ENCODE measurements around the gene FTCD.
A peak's percentile ranks its signal among the peaks of the same experiment; 100 is the strongest.
"Not testable (repeated sequence)": the region's sequence is repeated elsewhere in the genome, so short reads cannot be mapped to it uniquely, and the experiment has no call there.

FTCD gene

GRCh38 chr21:46188226-46189212, 33.1 kb upstream of the FTCD start:
- DNase-seq, result no peak

- no peak for DNase-seq
These were observed 32.4 kb upstream of the FTCD start for GRCh38 chr21:46187814-46188213.

GRCh38 chr21:46187261-46187660, 31.9 kb upstream of the FTCD start:
- no peak for DNase-seq

- no peak for DNase-seq
These were observed 30.3 kb upstream of the FTCD start for GRCh38 chr21:46185716-46186115.

GRCh38 chr21:46184625-46185555, 29.5 kb upstream of the FTCD start:
- peak; percentile 57 to 63 for DNase-seq

- DNase-seq, result peak; percentile 36 to 46
These were observed 28.7 kb upstream of the FTCD start, which contains the start of gene SPATC1L for GRCh38 chr21:46183910-46184624. Gene SPATC1L (minus strand): TSS chr21:46184459. CDS start chr21:46182816, 1,643 bp downstream.

GRCh38 chr21:46183337-46183909, 28.0 kb upstream of the FTCD start:
- not testable (repeated sequence) for DNase-seq

- DNase-seq, result no peak
These were observed 27.4 kb upstream of the FTCD start for GRCh38 chr21:46182548-46183336.

GRCh38 chr21:46181953-46182547, 26.7 kb upstream of the FTCD start:
- DNase-seq, result no peak

GRCh38 chr21:46181436-46181835, 26.1 kb upstream of the FTCD start:
- no peak for DNase-seq

- DNase-seq, result no peak
These were observed 25.5 kb upstream of the FTCD start for GRCh38 chr21:46180778-46181391.

- no peak for DNase-seq
These were observed 24.8 kb upstream of the FTCD start for GRCh38 chr21:46180079-46180722.

GRCh38 chr21:46179708-46180078, 24.3 kb upstream of the FTCD start:
- DNase-seq, result no peak

- DNase-seq, result no peak
These were observed 23.6 kb upstream of the FTCD start for GRCh38 chr21:46178961-46179360.

- DNase-seq, result not testable (repeated sequence)
These were observed 21.2 kb upstream of the FTCD start for GRCh38 chr21:46176443-46177129.

- DNase-seq, result no peak
These were observed 18.2 kb upstream of the FTCD start for GRCh38 chr21:46173573-46173972.

- DNase-seq, result no peak
These were observed 17.6 kb upstream of the FTCD start for GRCh38 chr21:46172863-46173528.

- no peak for DNase-seq
These were observed 16.9 kb upstream of the FTCD start for GRCh38 chr21:46171996-46172862.
